Epithelial cell of prostate (primary cell): ENCODE data around the gene BEAN1.
A peak's percentile ranks its signal among the peaks of the same experiment; 100 is the strongest.

ENCODE experiments used
- DNase-seq: peaks from one replicate; pipeline ENCODE4 v3.0.0-alpha.2; 2011; ENCODE audit warnings: low read depth, low spot score
- H3K27ac ChIP-seq: fragments of 450-650 bp; 2 replicates; pipeline ENCODE4 v1.5.1; 2017; ENCODE audit warnings: mild to moderate bottlenecking

BEAN1 gene

GRCh38 chr16:66416939-66417700 lies 10.0 kb upstream of the BEAN1 start:
- peak; percentile 68 for DNase-seq
- peak overlapping the region; percentile 46 for H3K27ac ChIP-seq

- DNase-seq: no peak
- H3K27ac ChIP-seq: no peak overlapping the region
These were observed 8.7 kb upstream of the BEAN1 start for GRCh38 chr16:66418165-66418962.

DNA sequence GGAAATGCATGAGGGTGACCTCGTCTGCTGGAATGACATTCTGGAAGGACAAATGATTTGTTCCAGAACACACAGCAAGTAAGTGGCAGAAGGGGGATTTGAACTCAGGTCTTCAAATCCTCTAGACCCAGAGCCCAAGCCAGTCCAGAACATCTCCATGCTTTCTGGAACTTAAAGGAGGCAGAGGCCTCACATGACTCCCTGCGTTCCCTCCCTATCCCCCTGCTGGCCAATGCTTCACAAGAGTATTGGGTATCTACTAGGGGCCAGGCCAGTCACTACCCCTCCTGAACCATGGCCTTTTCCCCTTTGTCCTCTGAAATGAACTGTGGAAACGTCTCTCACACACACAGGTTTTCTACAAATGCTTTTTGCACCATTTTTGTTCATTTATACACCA lies 7.6 kb upstream of the BEAN1 start:
- no peak for DNase-seq

DNA sequence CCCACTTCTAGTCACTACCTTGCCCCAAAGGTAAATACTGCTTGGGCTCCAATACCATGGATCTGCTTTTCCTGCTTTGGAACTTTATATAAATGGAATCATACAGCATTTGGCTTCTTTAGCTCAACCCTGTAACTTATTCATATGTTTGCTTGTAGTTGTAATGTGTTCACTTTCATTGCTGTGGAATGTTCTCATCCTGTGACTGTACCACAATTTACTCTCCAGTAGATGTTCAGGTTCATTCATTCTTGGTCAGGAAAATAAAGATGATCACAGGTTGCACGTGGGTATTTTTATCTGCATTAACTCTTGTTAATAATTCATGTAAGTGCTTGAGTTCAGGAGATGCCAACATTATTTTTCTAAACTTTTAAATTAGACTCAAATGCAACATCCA lies 6.7 kb upstream of the BEAN1 start:
- no peak overlapping the region for H3K27ac ChIP-seq
- DNase-seq: no peak

More for the DNA sequence above, 7.6 kb upstream of the BEAN1 start:
- H3K27ac ChIP-seq: no peak overlapping the region

DNA sequence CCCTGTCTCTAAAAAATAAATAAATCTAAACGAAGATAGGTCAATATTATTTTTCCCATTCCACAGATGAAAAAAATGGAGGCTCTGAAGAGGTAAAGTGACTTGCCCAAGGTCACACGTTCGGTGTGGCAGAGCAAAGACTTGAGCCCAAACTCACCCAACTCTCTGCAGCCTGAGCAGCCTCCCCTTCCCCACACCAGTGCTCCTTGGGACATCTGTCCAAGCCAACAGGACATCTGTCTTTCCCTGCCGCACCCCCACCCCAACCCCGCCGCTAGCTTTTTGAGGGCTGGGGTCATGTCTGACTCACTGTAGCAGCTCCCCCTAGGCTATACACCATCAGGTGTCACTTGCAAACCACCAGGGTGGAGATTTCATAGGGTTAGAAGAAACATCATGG lies 5.2 kb upstream of the BEAN1 start:
- H3K27ac ChIP-seq: no peak overlapping the region
- DNase-seq: no peak

- no peak for DNase-seq
These were observed 4.7 kb upstream of the BEAN1 start for GRCh38 chr16:66422366-66422765.

GRCh38 chr16:66423177-66423576 lies 3.9 kb upstream of the BEAN1 start:
- no peak overlapping the region for H3K27ac ChIP-seq
- DNase-seq: no peak

More at GRCh38 chr16:66422366-66422765, 4.7 kb upstream of the BEAN1 start:
- no peak overlapping the region for H3K27ac ChIP-seq

DNA sequence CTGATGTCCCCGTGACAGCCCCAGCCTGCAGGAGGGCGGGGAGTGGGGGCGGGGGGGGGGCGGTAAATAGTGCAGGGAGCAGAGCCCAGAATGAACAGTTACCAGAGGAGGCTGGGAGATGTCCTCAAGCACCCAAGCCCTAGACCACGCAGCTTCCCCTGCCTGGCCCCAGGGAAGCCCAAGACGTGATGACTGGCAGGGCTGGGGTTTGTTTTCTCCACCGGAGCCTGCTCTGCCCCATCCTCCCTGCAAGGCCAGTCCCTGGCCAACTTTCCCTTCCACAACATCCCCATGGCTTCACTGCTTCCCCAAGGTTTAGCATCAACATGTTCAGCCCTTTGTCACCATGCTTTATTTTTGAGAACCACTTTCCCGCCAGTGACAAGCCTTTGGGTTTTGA lies 1.4 kb upstream of the BEAN1 start:
- DNase-seq: no peak
- no peak overlapping the region for H3K27ac ChIP-seq

- DNase-seq: no peak
- H3K27ac ChIP-seq: no peak overlapping the region
These were observed 721 bp upstream of the BEAN1 start for GRCh38 chr16:66426112-66427035.

DNA sequence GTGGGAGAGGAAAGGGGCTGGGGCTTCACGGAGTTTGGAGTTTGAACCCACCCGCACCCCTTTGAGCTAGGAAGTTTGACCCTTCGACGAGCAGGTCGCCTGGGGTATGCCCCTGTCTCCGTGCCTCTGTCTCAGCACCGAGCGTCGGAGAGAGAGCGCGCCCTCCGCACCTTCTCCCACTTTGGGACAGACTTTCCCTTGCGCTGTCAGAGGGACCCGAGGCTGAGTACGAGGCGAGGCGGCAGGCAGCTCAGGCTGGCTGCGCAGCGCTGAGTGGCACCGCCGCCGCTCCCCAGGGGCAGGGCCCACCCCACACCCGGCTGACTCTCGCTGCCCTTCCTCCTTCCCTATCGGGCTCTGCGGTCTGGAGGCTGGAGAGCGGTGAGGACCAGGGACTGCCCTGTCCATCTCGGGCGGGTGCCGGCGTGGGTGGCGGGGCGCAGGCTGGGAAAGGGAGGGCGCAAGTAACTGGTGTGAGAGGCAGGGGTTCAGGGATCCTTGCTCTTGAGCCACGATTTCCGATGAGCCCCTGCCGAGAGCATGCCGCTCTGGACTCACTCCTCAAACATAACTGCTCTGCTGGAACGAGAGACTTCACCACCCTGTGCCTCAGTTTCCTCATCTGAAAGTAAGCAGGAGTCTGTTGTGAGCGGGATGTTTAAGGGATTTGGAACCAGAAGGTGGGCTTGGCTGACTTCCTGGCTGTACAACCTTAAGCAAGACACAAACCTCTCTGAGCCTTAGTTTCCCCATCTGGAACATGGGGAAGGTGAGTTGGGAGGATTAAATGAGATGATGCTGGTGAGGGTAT lies 981 bp downstream of the BEAN1 start:
- H3K27ac ChIP-seq: no peak overlapping the region
- DNase-seq: no peak

DNA sequence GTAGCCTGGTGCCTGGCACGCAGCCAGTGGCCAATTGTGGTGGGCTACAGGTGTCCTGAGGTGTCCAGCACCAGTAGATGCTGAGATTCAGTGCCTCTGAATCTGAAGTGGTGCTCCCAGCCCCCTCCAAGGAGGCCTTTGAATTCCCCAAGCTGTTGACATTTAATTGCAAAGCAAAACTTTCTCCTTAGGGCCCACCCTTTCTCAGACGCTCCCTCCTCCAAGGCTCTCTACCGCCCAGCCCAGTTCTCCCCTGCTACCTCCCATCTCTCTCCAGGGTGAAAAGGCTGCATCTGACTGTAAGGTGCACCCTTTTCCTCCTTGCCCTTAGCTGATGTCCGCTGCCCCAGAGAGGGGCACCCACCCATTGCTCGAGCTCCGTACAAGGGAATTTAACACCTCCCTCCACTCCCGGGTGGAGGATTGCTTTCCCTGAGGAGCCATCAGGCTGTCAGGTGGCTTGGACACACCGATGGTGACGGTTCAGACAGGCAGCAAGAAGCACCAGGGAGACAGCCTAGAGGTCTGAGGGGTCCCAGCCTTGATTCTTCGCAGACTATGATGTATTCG lies 1.7 kb downstream of the BEAN1 start:
- H3K27ac ChIP-seq: no peak overlapping the region
- DNase-seq: no peak

GRCh38 chr16:66429290-66429962 lies 2.3 kb downstream of the BEAN1 start:
- no peak overlapping the region for H3K27ac ChIP-seq
- no peak for DNase-seq

- no peak for DNase-seq
- no peak overlapping the region for H3K27ac ChIP-seq
These were observed 3.1 kb downstream of the BEAN1 start for GRCh38 chr16:66430214-66430613.

GRCh38 chr16:66431760-66432159 lies 4.7 kb downstream of the BEAN1 start:
- H3K27ac ChIP-seq: no peak overlapping the region
- DNase-seq: no peak

DNA sequence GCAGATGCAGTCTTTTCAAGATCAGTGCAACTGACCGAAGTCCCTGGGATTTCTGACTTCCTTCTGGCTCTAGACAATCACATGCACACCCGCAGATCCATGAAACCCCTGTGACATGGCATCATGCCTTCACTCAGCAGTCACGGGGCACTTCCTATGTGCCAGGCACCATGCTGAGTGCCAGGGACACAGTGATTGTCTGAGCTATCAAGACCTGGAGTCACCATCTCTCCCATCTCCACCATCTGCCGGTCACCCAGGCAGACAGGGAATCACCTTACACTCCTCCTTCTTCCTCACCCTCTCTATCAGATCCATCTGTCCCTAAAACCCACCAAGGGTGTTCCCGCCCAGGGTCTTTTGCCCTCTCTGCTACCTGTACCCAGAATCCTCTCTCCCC lies 5.3 kb downstream of the BEAN1 start:
- no peak for DNase-seq
- H3K27ac ChIP-seq: no peak overlapping the region

DNA sequence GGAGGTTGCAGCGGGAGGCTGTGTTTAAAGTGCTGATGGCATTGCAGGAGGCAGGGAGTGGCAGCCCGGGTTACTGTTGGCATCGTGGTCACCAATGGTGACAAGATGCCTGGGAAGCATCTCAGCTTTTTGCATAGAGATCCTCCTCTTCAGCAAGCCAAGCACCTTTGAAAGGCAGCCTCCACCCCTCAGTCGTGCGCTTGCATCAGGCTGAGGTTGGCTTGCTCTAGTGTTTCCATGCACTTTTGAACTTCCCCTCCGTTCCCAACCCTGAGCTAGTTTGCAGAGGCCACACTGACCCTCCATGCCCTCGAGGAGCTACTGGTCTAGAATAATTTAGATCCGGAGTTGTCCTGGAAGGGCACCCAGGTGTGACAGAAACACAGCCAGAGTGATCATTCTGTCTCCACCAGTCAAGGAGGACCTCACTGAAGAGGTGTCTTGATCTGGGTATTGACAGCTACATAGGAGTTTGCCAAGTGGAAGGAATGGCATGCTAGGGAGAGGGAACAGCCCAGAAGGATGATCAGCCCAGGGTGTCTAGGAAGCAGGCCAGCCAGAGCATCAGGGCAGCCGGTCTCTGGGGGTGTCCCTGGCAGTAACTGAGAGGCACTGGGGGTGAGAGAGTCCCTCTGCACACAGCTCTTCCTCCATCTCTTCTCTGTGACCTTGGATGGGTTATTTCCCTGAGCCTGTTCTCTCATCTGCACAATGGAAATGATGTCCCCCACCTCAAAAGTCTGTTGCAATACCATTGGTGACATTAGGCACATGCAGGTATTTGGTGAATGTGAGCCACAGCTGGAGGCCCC lies 7.7 kb downstream of the BEAN1 start:
- no peak for DNase-seq
- no peak overlapping the region for H3K27ac ChIP-seq

- no peak overlapping the region for H3K27ac ChIP-seq
- DNase-seq: no peak
These were observed 8.8 kb downstream of the BEAN1 start for GRCh38 chr16:66435896-66436295.

GRCh38 chr16:66437391-66437945 lies 10.4 kb downstream of the BEAN1 start:
- no peak overlapping the region for H3K27ac ChIP-seq
- no peak for DNase-seq
